Esophagus muscularis mucosa (tissue), 4 donors: ENCODE data around the gene TGFBR3.

ENCODE experiments used
- EP300 ChIP-seq: sonication (generic); formaldehyde crosslinking; IDR thresholded peaks from one replicate; pipeline ENCODE4 v1.6.1; 2017; ENCODE audit warnings: antibody characterized with exemption
- POLR2A ChIP-seq: fragments of 450-650 bp; IDR thresholded peaks from one replicate; pipeline ENCODE4 v1.6.1; 2017; ENCODE audit warnings: antibody characterized with exemption, moderate library complexity, mild to moderate bottlenecking, low read depth
- TF ChIP-seq, protein P1 (sequence below), 3 experiments: fragments of 200-600 bp in 2 of 3; fragments of 450-650 bp in 1 of 3; sonication (generic) in 2 of 3; IDR thresholded peaks; one replicate each; pipeline ENCODE4 v1.5.1; 2017 to 2019; ENCODE audit warnings: antibody characterized with exemption in 3 of 3, mild to moderate bottlenecking in 2 of 3, moderate library complexity in 1 of 3

GRCh38 chr1:91703095-91703494, 182.9 kb downstream of the TGFBR3 start:
- TF ChIP-seq POLR2A (no peak), EP300 (no peak)
- TF ChIP-seq, protein P1, sequence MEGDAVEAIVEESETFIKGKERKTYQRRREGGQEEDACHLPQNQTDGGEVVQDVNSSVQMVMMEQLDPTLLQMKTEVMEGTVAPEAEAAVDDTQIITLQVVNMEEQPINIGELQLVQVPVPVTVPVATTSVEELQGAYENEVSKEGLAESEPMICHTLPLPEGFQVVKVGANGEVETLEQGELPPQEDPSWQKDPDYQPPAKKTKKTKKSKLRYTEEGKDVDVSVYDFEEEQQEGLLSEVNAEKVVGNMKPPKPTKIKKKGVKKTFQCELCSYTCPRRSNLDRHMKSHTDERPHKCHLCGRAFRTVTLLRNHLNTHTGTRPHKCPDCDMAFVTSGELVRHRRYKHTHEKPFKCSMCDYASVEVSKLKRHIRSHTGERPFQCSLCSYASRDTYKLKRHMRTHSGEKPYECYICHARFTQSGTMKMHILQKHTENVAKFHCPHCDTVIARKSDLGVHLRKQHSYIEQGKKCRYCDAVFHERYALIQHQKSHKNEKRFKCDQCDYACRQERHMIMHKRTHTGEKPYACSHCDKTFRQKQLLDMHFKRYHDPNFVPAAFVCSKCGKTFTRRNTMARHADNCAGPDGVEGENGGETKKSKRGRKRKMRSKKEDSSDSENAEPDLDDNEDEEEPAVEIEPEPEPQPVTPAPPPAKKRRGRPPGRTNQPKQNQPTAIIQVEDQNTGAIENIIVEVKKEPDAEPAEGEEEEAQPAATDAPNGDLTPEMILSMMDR (IDR thresholded peaks at IDR 0.05), result no peak
